NCI-H1092 treated with DMSO at 0.1 percent for 48 hours (cell line): ENCODE measurements around the gene RTBDN.
"Not testable (repeated sequence)": the region's sequence is repeated elsewhere in the genome, so short reads cannot be mapped to it uniquely, and the experiment has no call there.

Source experiments
- DNase-seq: peaks from one replicate; lab custom pipeline; 2025; lab: John Stamatoyannopoulos, UW

RTBDN gene

DNA sequence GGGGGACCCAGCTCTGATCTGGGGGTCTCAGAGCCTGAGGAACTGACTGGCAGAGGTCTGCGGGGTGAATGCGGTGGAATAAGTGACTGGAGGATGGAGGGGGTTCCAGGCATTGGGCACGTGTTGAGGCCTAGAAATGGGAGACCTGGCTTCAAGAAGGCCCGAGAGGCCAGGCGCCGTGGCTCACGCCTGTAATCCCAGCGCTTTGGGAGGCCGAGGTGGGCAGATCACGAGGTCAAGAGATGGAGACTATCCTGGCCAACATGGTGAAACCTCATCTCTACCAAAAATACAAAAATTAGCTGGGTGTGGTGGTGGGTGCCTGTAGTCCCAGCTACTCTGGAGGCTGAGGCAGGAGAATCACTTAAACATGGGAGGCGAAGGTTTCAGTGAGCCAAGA, 16.6 kb downstream of the RTBDN start:
- DNase-seq, result not testable (repeated sequence)

DNA sequence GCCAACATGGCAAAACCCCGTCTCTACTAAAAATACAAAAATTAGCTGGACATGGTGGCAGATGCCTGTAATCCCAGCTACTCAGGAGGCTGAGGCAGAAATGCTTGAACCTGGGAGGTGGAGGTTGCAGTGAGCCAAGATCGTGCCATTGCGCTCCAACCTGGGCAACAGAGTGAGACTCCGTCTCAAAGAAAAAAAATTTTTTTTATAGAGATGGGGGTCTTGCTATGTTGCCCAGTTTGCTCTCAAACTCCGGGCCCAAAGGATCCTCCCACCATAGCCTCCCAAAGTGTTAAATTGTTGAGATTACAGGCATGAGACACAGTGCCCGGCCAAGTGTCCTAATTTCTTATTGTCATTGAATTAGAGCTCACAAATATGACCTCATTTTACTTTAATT, 17.2 kb downstream of the RTBDN start:
- DNase-seq, result not testable (repeated sequence)

DNA sequence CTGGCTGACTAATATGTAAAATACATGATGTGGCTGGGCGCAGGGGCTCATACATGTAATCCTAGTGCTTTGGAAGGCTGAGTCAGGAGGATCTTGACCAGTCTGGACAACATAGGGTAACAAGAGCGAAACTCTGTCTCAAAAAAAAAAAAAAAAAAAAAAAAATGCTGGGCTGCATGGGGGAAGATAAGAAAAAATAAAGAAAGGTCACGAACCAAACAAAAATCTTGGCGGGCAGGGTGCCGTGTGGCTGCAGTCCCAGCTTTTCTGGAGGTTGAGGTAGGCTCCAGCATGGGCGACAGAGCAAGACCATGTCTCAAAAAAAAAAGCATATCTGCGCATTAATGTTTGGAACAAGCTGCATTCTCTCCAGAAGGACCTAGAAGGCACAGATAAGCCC, 19.3 kb downstream of the RTBDN start:
- no peak for DNase-seq

DNA sequence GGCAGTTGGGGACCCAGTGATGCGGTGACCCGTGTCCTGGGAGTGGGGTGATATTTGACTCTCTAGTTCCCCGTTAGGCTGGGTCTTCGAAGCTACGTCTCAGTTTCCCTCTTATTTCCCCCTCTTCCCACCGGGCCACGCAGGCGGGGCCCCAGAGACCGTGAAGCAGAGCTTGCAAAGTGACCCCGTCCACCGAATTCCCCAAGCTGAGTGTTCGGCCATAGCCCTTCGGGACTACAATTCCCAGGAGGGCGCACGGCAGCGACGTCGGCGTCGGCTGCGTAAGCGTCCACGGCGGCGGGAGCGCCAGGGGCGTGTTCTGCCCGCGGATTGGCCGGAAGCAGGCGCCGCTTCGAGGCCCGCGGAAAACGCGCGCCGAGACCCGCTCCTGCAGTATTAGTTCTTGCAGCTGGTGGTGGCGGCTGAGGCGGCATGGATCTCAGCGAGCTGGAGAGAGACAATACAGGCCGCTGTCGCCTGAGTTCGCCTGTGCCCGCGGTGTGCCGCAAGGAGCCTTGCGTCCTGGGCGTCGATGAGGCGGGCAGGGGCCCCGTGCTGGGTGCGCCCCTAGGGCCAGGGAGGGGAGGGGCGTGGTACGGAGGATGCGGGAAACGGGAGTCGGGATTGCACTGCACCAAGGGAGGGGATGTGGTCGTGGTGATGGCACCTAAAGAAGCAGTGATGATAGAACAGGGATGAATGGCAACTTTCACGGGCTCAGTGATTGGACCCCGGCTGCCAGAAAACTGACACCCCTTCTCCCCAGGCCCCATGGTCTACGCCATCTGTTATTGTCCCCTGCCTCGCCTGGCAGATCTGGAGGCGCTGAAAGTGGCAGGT, 27.9 kb downstream of the RTBDN start, which contains the start of gene RNASEH2A:
Gene RNASEH2A (plus strand): TSS at position 343 of the 840 bp plus-strand sequence. CDS start 90 bp downstream, at position 433.
- DNase-seq, result peak; percentile 88

DNA sequence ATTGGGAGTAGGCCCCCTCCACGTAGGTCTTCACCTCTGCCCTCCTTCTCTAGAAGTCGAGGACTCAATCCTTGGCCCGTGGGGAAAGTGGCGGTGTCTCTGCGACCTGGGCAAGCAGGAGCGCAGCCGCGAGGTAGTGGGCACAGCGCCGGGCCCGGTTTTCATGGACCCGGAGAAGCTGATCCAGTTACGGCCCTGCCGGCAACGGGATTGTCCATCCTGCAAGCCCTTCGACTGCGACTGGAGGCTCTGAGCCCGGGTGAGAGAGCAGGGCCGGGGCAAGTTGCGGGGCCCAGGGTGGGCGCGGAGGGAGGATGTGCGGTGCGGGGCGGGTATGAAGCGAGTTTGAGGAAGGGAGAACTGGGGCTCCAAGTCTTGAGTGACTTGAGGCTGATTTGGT, 30.3 kb downstream of the RTBDN start:
- DNase-seq, result no peak

DNA sequence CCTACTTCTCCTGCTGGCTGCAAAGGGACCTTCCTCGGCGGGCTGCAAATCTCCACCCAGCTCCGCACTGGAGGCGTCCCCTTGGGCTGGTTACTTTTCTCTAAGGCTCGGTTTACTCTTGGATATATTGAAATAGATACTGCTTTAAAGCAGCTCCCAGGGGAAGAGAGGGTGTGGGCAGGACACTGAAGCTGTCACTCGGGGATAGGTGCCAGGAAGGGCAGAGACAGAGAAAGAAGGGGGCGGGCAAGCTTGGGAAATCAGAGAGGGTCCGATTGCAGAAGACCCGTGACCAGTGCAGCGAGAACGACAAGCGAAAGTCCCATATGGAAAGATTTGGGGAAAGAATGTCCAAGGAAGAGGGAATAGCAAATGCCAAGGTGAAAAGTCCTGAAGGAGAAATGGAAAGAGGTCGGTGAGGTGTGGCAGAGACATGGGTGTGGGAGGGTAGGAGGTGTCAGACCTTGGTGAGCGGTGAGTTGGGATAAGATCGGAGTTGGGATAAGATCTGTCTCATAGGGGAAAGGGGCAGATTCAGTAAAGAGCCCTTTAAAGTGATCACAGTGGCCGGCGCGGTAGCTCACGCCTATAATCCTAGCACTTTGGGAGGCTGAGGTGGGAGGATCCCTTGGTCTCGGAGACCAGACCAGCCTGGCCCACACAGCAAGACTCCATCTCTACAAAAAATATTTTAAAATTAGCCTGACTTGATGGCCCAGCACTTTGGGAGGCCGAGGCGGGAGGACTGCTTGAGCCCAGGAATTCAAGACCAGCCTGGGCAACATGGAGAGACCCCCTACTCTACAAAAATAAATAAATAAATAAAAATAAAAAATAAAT, 31.9 kb downstream of the RTBDN start:
- no peak for DNase-seq

DNA sequence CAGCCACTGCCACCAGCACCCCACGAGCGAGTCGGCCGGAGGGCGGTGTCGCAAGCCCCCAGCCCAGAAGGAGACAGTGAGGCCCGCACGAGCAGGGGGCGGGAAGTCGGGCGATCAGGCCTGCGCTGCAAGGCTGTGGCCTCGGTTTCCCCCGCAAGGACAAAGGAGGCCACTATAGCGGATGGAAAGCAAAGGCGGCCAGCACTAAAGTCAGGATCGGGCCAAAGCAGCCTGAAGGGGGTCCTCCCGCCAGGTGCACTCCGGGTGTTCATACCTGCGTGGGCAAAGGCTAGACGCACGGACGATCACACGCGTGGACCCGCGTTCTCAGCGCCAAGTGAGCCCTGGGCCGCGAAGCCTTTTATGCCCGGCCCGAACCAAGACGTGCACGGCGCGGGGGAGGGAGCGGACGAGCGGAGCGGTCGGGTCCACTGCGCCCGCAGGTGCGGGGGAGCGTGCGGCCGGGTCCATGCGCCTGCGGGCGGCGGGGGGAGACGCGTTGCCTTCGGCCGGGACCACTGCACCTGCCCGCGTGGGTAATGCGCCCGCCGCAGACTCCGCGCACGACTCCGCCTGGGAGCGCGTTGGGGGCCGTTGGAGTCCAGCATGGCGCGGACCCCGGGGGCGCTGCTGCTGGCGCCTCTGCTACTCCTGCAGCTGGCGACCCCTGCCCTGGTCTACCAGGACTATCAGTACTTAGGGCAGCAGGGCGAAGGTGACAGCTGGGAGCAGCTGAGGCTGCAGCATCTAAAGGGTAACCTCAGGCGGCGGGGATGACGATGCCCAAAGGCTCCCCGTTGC, 32.7 kb downstream of the RTBDN start, which contains the start of the genes PRDX2 and THSD8:
Gene PRDX2 (minus strand): TSS at position 335 of the 801 bp plus-strand sequence. CDS start 539 bp downstream, outside the sequence.
Gene THSD8 (plus strand): TSS at position 604 of the 801 bp plus-strand sequence. CDS start 3 bp downstream, at position 607.
- peak; percentile 81 for DNase-seq

DNA sequence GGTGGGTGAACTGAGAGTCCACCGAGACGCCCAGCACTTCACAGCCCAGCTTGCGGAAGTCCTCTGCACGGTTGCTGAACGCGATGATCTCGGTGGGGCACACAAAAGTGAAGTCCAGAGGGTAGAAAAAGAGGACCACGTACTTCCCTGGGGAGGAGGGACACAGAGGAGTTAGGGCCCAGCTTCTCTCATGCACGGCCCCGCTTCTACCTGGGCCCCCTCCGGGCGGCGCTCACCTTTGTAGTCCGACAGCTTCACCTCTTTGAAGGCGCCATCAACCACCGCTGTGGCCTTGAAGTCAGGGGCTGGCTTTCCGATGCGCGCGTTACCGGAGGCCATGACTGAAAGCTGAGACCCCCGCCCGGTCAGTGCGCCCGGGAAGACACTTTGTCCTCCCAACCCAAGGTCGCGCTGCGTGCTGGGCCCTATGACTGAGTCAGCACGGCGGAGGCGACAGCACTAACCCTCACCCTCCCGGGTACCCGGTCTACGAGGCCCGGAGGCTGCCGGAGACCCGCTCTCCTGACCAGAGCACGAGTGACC, 33.4 kb downstream of the RTBDN start:
- DNase-seq, result no peak

DNA sequence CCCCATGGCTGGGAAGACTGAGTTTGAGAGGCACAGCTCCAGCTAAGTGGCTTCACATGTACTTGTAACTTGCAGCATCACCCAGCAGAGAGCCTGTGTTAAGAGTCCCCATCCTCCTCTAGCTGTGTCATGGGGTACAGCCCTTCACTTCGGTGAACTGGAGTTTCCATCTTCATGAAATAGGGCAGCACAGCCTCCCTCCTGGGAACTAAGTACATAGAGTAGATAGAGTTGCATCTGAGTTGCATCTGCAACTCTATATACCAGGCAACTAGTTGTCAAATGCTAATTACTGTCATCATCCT, 34.0 kb downstream of the RTBDN start:
- no peak for DNase-seq

DNA sequence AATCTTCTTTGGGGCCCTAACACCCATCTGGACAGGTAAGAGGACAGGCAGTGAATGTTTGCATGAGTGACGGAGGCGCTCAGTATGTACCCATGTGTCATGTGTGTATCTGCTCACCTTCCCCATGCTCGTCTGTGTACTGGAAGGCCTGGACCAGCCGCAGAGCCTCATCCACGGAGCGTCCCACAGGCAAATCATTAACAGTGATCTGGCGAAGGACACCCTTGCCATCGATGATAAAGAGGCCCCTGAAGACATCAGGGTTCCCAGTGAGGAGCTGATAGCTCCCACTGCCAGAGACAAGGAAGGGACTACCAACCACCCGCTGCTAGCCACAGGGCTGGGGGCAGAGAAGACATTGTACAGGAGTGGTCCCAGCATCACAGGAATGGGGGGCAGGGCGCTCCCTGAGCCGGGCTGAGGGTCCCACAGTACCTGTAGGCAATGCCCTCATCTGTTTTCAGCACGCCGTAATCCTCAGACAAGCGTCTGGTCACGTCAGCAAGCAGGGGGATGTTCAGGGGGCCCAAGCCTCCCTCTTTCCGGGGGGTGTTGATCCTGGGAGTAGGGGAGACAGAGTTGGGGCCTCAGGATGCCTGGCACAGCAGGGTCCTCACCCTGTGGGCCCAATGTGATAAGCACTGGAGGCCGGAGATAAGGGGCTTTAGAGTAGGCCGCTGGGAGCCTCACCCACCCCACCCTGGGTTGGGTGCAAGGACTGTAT, 34.5 kb downstream of the RTBDN start:
- DNase-seq, result no peak

DNA sequence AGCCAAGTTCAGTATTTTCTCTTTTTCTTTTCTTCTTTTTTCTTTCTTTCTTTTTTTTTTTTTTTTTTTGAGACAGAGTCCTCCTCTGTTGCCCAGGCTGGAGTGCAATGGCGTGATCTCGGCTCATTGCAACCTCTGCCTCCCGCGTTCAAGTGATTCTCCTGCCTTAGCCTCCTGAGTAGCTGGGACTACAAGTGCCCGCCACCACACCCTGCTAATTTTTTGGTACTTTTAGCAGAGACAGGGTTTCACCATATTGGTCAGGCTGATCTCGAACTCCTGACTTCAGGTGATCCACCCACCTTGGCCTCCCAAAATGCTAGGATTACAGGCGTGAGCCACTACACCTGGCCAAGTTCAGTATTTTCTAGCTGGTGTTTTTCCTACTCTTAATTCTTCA, 36.8 kb downstream of the RTBDN start:
- DNase-seq, result not testable (repeated sequence)

DNA sequence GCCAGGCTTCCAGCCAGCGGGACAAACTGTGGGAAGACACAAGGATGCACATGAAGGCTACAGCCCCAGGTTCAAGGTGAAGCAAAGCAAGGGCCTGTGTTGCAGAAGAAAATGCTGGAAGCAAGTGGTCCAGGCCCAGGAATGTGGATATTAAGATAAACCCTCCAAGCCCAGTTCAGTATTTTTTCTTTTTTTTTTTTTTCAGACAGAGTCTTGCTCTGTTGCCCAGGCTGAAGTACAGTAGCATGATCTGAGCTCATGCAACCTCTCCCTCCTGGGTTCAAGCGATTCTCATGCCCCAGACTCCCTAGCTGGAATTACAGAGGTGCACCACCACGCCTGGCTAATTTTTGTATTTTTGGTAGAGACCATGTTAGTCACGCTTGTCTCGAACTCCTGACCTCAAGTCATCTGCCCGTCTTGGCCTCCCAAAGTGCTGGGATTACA, 37.2 kb downstream of the RTBDN start:
- no peak for DNase-seq

DNA sequence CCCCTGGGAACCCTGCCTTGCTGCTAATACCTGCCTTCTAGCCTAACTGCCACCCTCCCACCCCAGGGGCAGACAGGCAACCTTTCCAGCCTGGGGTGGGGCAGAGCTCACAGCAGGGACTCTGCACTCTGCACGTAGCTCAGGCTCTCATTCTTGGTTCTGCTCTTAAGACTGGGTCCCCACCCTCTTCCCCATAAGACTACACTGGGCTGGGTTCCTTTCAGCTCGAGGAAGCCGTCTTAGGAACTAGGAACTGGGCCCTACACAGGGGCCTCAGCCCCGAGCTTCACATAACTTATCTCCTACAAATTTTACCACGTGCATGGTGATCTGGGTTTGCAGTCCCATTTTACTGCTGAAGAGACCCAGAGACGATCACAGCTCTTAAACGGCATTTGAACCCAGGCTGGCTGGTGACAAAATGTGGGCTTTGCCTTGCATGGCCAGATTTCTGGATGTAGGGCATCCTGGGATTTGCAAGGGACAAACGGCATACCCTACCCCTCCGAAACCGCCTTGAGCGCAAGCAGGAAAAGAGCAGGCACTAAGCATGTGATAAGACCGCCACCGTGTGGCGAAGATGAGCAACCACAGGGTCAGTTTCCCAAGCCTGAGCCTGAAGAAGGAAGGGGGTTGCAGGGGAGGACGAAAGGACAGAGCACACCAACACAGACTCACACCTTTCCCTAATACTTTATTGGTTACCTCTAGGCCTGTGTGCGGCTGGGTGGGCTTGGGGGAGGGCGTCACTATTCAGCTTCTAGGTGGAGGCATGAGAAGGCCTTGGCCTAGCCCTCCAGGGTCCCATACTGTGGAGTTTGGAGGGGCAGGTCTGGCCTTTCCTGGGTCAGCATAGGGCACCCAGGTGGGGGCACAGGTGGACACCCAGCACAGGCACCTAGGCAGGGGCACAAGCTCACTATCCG, 38.0 kb downstream of the RTBDN start:
- peak; percentile 73 for DNase-seq

DNA sequence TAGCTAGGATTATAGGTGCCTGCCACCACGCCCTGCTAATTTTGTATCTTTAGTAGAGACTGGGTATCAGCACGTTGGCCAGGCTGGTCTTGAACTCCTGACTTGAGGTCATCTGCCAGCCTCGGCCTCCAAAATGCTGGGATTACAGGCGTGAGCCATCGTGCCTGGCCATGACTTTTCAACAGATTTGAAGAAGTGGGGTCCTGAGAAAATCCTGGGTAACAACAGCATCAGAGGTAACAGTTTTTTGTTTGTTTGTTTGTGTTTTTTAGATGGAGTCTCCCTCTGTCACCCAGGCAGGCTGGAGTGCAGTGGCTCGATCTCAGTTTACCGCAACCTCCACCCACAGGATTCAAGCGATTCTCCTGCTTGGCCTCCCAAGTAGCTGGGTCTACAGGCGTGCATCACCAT, 39.4 kb downstream of the RTBDN start:
- no peak for DNase-seq

DNA sequence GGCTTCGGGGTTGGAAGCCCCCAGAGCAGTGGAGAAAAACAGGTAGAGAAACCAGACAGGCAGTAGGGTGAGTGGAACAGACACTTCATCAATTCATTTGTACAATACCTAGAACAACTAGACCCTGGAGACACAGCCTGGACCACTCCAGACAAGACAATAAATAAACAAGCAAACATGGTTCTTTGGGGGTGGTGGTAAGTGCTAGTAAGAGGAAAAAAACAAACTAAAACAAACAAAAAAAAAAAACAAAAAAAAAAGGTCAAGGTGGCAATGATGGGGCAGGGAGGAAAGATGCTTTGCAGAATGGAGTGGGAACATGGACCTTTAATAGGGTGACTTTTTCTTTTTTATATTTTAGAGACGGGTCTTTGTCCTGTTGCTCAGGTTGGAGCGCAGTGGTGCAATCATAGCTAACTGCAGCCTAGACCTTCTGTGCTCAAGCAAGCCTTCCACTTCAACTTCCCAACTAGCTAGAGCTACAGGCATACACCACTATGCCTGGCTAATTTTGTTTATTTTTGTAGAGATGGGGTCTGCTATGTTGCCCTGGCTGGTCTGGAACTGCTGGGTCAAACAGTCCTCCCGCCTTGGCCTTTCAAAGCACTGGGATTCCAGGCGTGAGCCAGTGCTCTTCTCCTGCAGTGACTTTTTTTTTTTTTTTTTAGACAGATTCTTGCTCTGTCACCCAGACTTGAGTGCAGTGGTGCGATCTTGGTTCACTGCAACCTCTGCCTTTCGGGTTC, 40.0 kb downstream of the RTBDN start:
- DNase-seq, result peak; percentile 53

DNA sequence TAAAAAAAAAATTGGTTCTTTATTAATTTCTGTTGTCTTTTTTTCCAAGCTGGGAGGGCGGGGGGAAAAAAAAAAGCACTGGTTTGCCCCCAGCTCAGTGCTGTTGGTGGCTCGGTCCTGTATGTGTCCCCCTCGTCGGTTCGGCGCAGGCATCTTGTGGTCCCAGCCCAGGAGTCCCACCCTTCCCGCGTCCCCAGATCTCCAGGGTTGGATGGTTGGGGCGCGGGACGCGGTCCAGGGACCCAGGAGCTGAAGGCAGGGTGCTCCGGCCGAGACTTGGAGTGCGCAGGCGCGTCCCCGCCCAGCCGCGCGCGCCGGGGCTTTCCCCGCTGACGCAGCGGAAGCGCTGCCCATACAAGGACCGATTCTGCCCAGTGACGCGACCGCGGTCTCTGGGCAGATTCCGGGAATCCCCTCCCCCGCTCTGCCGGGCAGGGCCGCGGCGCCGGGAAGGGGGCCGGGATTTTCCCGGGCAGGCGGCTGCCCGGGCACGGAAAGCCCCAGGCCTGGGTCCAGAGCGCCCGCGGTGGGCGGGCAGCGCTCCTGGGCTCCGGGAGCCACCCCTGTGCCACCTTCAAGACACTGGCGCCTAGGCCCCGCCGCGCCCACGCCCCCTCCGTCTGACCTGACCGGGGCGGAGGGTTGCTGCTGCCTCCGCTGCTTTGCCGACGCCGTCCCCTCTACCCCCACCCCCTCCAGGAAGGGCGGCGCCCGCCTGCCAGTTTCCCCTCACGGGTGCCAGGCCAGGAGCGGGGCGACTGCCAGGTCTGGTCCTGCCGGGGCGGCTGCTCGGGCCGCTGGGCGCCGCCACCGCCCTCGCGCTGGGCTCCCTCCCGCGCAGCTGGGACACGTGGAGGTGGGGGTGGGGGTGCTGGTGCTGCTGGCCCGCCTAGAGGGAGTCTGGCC, 40.8 kb downstream of the RTBDN start:
- peak; percentile 91 for DNase-seq

DNA sequence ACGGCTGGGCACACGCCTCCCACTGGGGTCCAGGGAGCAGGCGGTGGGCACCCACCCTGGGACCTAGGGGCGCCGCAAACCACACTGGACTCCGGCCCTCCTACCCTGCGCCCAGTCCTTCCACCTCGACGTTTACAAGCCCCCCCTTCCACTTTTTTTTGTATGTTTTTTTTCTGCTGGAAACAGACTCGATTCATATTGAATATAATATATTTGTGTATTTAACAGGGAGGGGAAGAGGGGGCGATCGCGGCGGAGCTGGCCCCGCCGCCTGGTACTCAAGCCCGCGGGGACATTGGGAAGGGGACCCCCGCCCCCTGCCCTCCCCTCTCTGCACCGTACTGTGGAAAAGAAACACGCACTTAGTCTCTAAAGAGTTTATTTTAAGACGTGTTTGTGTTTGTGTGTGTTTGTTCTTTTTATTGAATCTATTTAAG, 41.5 kb downstream of the RTBDN start:
- no peak for DNase-seq
